Mesenteric fat pad (tissue), 1 donor: ENCODE results near the gene FAM217A. TPM values are rescaled to one million over a fixed set of nuclear protein-coding genes. Genes with fewer than 3 reads are reported as not detected.
A peak's percentile ranks its signal among the peaks of the same experiment; 100 is the strongest.

Experiments
- DNase-seq: peaks from one replicate; pipeline ENCODE4 v3.0.0-alpha.2; 2020; ENCODE audit warnings: low spot score
- total RNA-seq: library from RNA; stranded (reverse); fragmentation: NEBNext Ultra II Directional; extraction: Animal tissue kit (Norgen Biotek cat#: 25700); gene quantifications from one replicate; pipeline ENCODE4 v1.2.1, GENCODE V29; 2021
- donor health status: DM: yes; HTN: yes; CAD: no.

FAM217A gene
- total RNA-seq, 1 donor from 2014 or later, result not detected

DNA sequence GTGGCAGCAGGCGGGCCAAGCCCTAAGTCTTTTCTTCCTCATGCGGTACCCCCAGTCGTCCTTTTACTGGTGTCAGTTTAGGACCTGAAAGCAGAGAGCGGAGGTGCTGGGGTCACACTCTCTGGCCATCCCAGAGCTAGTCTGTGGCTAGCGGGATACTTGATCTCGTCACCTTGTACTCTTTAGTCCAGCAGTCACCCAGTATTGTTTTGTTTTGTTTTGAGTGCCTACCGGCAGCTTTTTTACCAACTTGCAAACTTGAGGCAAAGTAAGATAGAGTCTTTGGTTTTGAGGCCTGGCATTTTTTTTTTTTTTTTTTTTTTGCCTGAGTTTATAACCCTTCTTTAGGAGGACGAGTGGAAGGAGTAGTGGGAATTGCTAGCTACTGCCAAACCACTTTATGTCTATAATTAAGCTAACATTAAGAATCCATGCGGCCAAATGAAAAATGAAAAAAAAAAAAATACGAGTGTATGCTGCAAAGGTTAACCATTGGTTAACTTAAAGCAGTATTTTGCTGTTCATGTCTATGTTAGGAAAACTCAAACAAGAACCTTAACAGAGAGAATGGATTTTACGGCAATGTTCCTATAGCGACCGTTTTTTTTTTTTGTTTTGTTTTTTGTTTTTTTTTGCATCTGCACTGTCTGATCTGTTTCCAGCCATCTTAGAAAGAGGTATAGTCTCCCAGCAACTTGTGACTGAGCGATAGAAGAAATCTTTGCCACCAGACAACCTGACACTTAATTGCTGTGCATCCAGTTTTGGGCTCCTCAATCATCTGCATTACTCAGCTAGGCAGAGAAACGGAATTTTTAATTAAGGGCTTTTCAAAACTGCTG is 56.9 kb downstream of the FAM217A start:
- no peak for DNase-seq

- DNase-seq, result peak; percentile 97
Measured at GRCh38 chr6:4021133-4021853, 57.6 kb downstream of the FAM217A start.

DNA sequence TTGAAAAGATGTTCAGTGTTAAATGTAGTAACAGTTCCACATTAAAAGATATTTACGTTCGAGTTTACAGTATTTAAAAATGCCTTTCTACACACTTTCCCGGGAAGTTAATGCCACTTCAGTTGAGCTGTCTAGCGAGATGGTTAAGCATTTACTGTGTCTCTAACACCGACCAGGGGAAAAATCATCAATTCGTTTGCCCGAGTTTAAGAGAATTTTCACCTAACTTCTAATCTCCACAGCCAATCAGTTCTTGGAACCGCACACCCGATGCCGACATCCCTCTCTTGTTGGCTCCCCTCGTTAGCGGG is 58.2 kb downstream of the FAM217A start:
- DNase-seq, result no peak

DNA sequence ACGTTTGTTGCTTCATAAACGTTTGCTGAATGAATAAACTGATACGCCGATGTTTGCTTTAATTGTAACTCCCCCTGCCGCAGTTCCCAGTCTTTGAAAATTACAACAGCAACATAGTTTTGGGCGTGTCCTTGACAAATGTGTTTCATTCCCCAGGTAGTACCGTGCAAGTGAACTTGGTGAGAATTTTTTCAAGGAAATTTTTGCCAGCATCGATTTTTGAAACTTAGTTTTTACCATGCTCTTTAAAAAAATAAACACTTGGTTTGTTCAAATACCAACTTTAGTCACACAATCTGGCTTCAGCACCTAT is 60.1 kb downstream of the FAM217A start:
- no peak for DNase-seq

Other genes starting within 250 kb of the FAM217A start
- 6.1 TPM for gene FAM50B, start 229.8 kb downstream of the FAM217A start, total RNA-seq
- gene ECI2, start 56.4 kb upstream of the FAM217A start, total RNA-seq, result 54.1 TPM